NCI-H82 treated with DMSO at 0.1 percent for 48 hours (cell line): ENCODE measurements around the gene CLASP1.
"Not testable (repeated sequence)": the region's sequence is repeated elsewhere in the genome, so short reads cannot be mapped to it uniquely, and the experiment has no call there.

Source experiments
- DNase-seq: peaks from one replicate; lab custom pipeline; 2025; ENCODE audit not compliant: unreplicated experiment; lab: John Stamatoyannopoulos, UW

Gene CLASP1

GRCh38 chr2:121478358-121478995, 170.8 kb downstream of the CLASP1 start:
- not testable (repeated sequence) for DNase-seq

GRCh38 chr2:121476684-121477083, 172.6 kb downstream of the CLASP1 start:
- DNase-seq = no peak

DNA sequence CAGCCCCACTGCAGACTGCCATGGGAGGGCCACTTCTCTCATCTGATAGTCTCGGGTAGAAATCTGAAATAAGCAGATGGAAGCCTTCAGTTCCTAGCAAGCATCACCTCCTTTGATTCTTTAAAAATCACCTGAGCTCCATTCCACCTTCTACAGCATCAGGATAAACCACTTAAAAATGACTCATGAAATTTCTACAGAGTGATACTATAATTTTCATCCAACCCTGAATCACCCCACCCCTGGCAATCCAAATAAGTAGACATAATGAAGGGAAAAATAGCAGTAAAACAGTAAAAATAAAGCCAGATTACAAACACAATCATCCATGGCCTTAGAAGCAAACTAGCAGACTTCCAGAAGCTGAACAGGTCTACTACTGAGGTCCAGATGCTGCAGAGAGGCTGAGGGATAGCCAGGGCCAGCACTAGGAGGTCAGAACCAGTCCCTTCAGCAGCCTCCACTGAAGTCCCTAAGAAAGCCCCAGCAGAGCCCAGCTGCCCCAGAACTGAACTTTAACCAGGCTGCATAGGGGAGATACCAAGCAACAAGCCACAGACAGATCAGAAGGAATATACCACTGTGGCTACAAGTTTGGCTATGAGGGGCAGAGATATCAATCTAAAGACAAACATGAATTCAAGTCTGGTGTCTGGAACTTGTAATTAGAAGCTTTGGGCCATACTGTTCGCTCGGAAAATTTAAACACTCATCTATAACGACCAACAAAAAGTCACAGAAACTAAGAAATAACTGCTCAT, 173.3 kb downstream of the CLASP1 start:
- DNase-seq = no peak

DNA sequence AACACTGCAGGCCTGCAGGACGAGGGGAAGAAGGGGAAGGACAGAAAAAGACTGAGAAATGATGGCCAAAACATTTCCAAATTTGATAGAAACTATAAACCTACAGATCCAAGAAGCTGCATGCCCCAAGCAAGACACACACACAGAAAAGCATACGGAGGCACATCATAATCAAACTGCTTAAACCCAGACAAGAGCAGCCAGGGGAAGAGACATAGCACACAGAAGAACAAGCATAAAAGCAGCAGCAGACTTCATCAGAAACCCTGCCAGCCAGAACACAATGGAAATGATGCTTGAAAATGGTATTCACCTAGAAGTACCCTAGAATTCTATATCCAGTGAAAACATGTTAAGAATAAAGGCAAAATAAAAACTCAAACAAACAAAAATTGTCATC, 175.8 kb downstream of the CLASP1 start:
- DNase-seq = no peak

- no peak for DNase-seq
Observed at GRCh38 chr2:121472470-121472993, 176.7 kb downstream of the CLASP1 start.

DNA sequence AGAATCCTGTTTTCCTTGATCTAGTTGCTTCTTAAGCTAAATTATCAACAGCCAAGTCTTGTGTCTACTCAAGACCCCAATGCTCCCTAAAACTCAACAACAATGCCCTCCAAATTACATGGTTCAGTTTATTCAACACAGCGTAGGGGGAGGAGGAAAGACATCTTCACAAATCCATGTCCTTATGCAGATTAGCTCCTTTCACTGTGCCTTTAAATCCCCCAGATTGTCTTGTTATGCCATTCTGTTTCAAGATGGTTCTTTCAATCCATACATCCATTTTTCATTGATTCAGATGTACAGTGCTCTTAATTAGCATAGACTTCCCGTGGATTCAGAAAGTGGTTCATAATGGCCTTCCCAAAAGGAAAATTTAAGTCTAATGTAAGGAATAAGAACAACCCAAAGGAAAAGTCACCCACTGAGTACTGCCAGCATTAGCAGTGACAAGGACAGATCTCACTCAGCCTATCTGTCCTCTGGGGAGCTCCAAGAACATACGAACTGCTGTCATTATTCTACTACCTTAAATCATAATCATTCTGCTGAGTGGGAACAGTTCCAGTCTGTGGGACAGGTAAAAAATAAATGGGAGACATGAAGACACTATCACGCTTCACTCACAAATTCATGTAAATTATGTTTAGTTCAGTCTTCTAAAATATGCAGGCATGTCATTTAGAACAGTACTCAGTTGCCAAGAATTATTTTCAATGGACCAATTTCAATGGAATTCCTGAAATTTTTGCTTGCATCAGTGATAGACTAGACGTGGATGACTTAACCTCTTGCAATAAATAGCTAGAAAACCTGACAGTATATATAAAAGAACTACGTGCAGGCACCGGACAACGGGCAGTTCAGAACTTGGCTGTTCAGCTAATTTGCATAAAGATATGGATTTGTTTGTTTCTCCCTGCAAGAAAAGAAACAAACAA, 177.5 kb downstream of the CLASP1 start:
- peak; percentile 14 for DNase-seq

- DNase-seq = no peak
Observed at GRCh38 chr2:121470917-121471316, 178.3 kb downstream of the CLASP1 start.

- no peak for DNase-seq
Observed at GRCh38 chr2:121469356-121469755, 179.9 kb downstream of the CLASP1 start.

GRCh38 chr2:121468936-121469335, 180.3 kb downstream of the CLASP1 start:
- DNase-seq = no peak

- no peak for DNase-seq
Observed at GRCh38 chr2:121459291-121459690, 190.0 kb downstream of the CLASP1 start.

DNA sequence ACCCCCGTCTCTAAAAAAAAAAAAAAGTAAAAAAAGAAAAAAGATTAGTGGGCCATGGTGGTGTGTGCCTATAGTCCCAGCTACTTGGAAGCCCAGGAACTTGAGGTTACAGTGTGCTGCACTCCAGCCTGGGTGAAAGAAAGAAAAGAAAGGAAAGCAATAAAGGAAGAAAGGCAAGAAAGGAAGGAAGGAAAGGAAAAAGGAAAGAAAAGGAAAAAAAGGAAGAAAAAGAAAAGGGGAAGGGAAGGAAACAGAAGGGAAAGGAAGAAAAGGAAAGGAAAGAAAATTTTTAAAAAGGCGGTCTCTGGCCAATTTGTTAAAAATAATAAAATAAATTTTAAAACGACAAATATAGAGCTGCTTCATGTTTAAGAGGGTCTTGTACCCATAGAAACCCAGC, 192.9 kb downstream of the CLASP1 start:
- no peak for DNase-seq

- no peak for DNase-seq
Observed at GRCh38 chr2:121455446-121455845, 193.8 kb downstream of the CLASP1 start.

- DNase-seq = no peak
Observed at GRCh38 chr2:121454549-121455090, 194.6 kb downstream of the CLASP1 start.

DNA sequence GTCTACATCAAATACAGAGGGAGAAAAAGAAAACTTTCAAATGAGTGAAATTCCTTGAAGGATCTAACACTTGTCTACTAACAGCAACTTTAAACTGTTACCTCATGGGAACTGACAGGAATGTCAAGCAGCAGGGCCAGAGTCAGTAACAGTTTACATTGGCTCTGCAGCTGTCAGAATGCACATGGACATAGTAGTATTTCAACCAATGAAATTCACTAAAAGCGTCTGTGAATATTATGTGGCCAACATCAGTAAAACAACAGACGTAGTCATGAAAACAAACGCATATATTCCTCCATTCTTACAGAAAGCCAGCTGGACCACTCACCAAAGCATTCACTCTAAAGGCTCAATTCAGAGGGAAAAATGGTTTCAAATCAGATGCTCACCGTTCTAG, 197.9 kb downstream of the CLASP1 start:
- no peak for DNase-seq

GRCh38 chr2:121450301-121450700, 199.0 kb downstream of the CLASP1 start:
- DNase-seq = no peak

DNA sequence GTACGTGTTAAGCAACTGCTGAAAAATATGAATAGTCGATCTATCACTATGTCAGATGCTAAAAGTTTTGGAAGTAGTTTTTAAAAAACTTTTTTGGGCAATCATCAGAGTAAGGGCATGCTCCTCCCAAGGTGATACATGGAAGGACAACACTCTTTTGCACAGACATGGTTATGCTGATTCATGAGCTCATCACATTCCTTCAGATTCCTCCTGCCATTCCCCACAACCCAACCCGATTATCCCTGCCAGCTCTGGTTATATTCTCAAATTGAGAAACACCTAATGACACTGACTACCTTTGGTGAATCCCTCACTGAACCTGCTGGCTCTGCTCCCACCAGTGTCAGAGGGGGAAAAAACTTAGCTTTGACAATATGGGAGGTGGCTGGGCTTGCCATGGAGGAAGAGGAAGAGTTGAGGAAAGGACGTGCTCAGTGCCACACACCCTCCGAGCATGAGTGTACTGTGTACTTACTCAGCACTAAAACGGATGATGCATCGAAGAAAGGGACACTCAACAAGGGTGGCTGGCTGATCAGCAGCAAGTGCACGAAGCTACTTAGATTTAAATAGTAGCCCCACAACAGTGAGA, 202.5 kb downstream of the CLASP1 start:
- DNase-seq = no peak

DNA sequence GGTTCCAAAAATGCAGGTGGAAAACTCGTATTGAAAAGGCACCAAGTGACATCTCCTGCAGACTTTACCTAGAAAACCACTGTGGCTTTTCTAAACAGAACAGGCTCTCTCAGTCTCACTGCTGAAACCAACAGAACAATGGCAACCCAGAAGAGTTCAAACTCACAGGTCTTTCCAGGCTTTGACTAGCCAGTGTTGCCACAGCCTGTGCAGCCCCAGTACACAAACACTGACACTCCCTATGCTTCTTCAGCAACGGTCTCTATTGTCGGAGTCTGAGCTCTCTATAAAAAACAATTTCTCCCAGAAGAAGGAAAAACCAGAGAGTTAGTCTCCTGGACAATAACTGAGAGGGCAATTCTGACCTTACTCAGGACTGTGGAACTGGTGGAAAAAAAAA, 206.4 kb downstream of the CLASP1 start:
- no peak for DNase-seq

- DNase-seq = not testable (repeated sequence)
Observed at GRCh38 chr2:121438290-121438689, 211.0 kb downstream of the CLASP1 start.

DNA sequence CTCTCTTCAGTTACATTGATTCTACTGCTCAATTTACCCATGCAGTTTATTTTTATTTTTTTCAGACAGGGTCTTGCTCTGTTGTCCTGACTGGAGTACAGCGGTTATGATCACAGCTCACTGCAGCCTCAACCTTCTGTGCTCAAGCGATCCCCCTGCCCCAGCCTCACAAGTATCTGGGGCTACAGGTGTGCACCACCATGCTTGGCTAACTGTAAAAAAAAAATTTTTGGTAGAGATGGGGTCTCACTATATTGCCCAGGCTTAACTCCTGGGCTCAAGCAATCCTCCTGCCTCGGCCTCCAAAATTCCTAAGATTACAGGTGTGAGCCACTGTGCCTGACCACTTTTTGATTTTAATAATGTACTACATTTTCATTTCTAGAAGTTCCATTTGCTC, 212.3 kb downstream of the CLASP1 start:
- no peak for DNase-seq

GRCh38 chr2:121435790-121436189, 213.5 kb downstream of the CLASP1 start:
- DNase-seq = no peak

GRCh38 chr2:121431214-121431613, 218.0 kb downstream of the CLASP1 start:
- no peak for DNase-seq
